Astrocyte (in vitro differentiated cells and primary cell): Measurements from ENCODE around the gene SUSD3.

Experiments
- CTCF ChIP-seq: IDR thresholded peaks from 2 replicates; pipeline ENCODE4 v1.5.1; 2011; ENCODE audit warnings: low read depth, mild to moderate bottlenecking, inconsistent platforms, low read length, moderate library complexity; ENCODE audit not compliant: insufficient read depth
- EZH2 ChIP-seq: IDR thresholded peaks from 2 replicates; pipeline ENCODE4 v1.6.1; 2012; ENCODE audit warnings: mild to moderate bottlenecking, low read length, inconsistent platforms; ENCODE audit not compliant: insufficient read depth

- TF ChIP-seq CTCF (no peak), EZH2 (no peak)
Observed at GRCh38 chr9:93037476-93037971, 21.0 kb upstream of the SUSD3 start.
